ENCODE results near the gene SLC17A3. TPM values are rescaled to one million over a fixed set of nuclear protein-coding genes. Genes with fewer than 3 reads are reported as not detected.

Gene SLC17A3
- total RNA-seq, 4 donors from 2014 or later = not detected

GRCh38 chr6:25831532-25832306, 42.3 kb downstream of the SLC17A3 start, which contains the start of gene SLC17A1:
Gene SLC17A1, minus strand, starts transcription at chr6:25832052. Its CDS starts 1,495 bp downstream, at chr6:25830557.
- no peaks in the 10 kb centered on the region for H3K9me3 ChIP-seq
- H3K36me3 ChIP-seq = no peaks in the 10 kb centered on the region
- no peak for DNase-seq (ENCODE audit: low spot score in 2 of 2)
- TF ChIP-seq, protein P1, sequence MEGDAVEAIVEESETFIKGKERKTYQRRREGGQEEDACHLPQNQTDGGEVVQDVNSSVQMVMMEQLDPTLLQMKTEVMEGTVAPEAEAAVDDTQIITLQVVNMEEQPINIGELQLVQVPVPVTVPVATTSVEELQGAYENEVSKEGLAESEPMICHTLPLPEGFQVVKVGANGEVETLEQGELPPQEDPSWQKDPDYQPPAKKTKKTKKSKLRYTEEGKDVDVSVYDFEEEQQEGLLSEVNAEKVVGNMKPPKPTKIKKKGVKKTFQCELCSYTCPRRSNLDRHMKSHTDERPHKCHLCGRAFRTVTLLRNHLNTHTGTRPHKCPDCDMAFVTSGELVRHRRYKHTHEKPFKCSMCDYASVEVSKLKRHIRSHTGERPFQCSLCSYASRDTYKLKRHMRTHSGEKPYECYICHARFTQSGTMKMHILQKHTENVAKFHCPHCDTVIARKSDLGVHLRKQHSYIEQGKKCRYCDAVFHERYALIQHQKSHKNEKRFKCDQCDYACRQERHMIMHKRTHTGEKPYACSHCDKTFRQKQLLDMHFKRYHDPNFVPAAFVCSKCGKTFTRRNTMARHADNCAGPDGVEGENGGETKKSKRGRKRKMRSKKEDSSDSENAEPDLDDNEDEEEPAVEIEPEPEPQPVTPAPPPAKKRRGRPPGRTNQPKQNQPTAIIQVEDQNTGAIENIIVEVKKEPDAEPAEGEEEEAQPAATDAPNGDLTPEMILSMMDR (IDR thresholded peaks at IDR 0.05) = no peak
- TF ChIP-seq POLR2A (IDR thresholded peaks at IDR 0.05) (no peak), EP300 (IDR thresholded peaks at IDR 0.05) (no peak)
- H3K27ac ChIP-seq = no peak within 1 kb of the TSS
- H3K4me1 ChIP-seq = peaks cover 0 to 8% (median 0%) of the 10 kb centered on the region in 4 donors
- no peaks in the 10 kb centered on the region for H3K27me3 ChIP-seq
- H3K4me3 ChIP-seq = no peak within 1 kb of the TSS
- WGBS, 2 donors = 73 to 74% methylated on average over 8 of the region's 8 CpGs

GRCh38 chr6:25830458-25830857, 43.6 kb downstream of the SLC17A3 start:
- Histone ChIP-seq H3K4me3 (no peak overlapping the region), H3K4me1 (peaks cover 0 to 3% (median 0%) of the 10 kb centered on the region in 4 donors), H3K9me3 (no peaks in the 10 kb centered on the region), H3K36me3 (no peaks in the 10 kb centered on the region), H3K27ac (no peak overlapping the region), H3K27me3 (no peaks in the 10 kb centered on the region)
- WGBS, 2 donors = 60 to 71% methylated on average over 4 of the region's 4 CpGs
- DNase-seq (ENCODE audit: low spot score in 2 of 2) = no peak
- TF ChIP-seq, protein P1 (IDR thresholded peaks at IDR 0.05) = no peak
- TF ChIP-seq POLR2A (IDR thresholded peaks at IDR 0.05) (no peak), EP300 (IDR thresholded peaks at IDR 0.05) (no peak)

- TF ChIP-seq EP300 (IDR thresholded peaks at IDR 0.05) (no peak), POLR2A (IDR thresholded peaks at IDR 0.05) (no peak)
- TF ChIP-seq, protein P1 (IDR thresholded peaks at IDR 0.05) = no peak
- Histone ChIP-seq H3K27ac (no peak overlapping the region), H3K9me3 (no peaks in the 10 kb centered on the region), H3K36me3 (no peaks in the 10 kb centered on the region), H3K27me3 (no peaks in the 10 kb centered on the region), H3K4me3 (no peak overlapping the region), H3K4me1 (no peaks in the 10 kb centered on the region)
- 76 to 96% methylated on average over 1 of the region's 1 CpG for WGBS, 2 donors
- DNase-seq (ENCODE audit: low spot score in 2 of 2) = no peak
Observed at GRCh38 chr6:25829375-25829774, 44.7 kb downstream of the SLC17A3 start.

- no peak overlapping the region for H3K27ac ChIP-seq
- no peak overlapping the region for H3K4me3 ChIP-seq
- TF ChIP-seq POLR2A (IDR thresholded peaks at IDR 0.05) (no peak), EP300 (IDR thresholded peaks at IDR 0.05) (no peak)
- TF ChIP-seq, protein P1 (IDR thresholded peaks at IDR 0.05) = no peak
- no peaks in the 10 kb centered on the region for H3K9me3 ChIP-seq
- no peak for DNase-seq (ENCODE audit: low spot score in 2 of 2)
- no peaks in the 10 kb centered on the region for H3K4me1 ChIP-seq
- no peaks in the 10 kb centered on the region for H3K36me3 ChIP-seq
- no peaks in the 10 kb centered on the region for H3K27me3 ChIP-seq
Observed at GRCh38 chr6:25821341-25821740, 52.7 kb downstream of the SLC17A3 start.

GRCh38 chr6:25816252-25816651, 57.8 kb downstream of the SLC17A3 start:
- H3K4me1 ChIP-seq = no peaks in the 10 kb centered on the region
- no peak overlapping the region for H3K27ac ChIP-seq
- DNase-seq (ENCODE audit: low spot score in 2 of 2) = no peak
- no peak for TF ChIP-seq EP300 (IDR thresholded peaks at IDR 0.05)
- TF ChIP-seq, protein P1 (IDR thresholded peaks at IDR 0.05) = no peak
- TF ChIP-seq POLR2A (IDR thresholded peaks at IDR 0.05) = no peak
- H3K27me3 ChIP-seq = no peaks in the 10 kb centered on the region
- no peak overlapping the region for H3K4me3 ChIP-seq
- peaks cover 0 to 3% (median 0%) of the 10 kb centered on the region in 4 donors for H3K9me3 ChIP-seq
- 97 to 100% methylated on average over 2 of the region's 2 CpGs for WGBS, 2 donors
- H3K36me3 ChIP-seq = no peaks in the 10 kb centered on the region

Data from tibial nerve (tissue), 4 donors.